MCF 10A (cell line): ENCODE measurements around the gene STK4. TPM values are rescaled to one million over a fixed set of nuclear protein-coding genes. Genes with fewer than 3 reads are reported as not detected.

ENCODE experiments used
- BruUV-seq: library from RNA; stranded (reverse); fragments of 400-500 nt; replicated peaks from 2 replicates; lab custom pipeline; 2021; lab: Mats Ljungman, UMichigan
- CTCF ChIA-PET: fragments of 300-600 bp; sonication (Branson Sonifier 250); formaldehyde crosslinking; extraction: SDS; loops from one replicate; lab custom pipeline; 2021; ENCODE audit warnings: antibody characterized with exemption, inconsistent platforms; lab: Yijun Ruan, JAX
- POLR2A ChIA-PET: fragments of 300-600, 350-650 bp; sonication (Branson Sonifier 250); formaldehyde crosslinking; extraction: SDS; loops from one replicate; lab custom pipeline; 2020; ENCODE audit warnings: antibody characterized with exemption, inconsistent platforms; lab: Yijun Ruan, JAX
- DNase-seq: peaks from one replicate; pipeline ENCODE4 v3.0.0-alpha.2; 2018; ENCODE audit not compliant: unreplicated experiment
- H3K27ac Mint-ChIP-seq: one replicate; pipeline ENCODE4 v1.8.0; 2022; ENCODE audit warnings: mild to moderate bottlenecking, low read depth, mixed read lengths; ENCODE audit not compliant: unreplicated experiment
- H3K27me3 Mint-ChIP-seq: one replicate; pipeline ENCODE4 v1.8.0; 2022; ENCODE audit warnings: mixed read lengths; ENCODE audit not compliant: insufficient read depth, unreplicated experiment
- H3K36me3 Mint-ChIP-seq: one replicate; pipeline ENCODE4 v1.8.0; 2022; ENCODE audit warnings: mild to moderate bottlenecking, moderate library complexity, mixed read lengths; ENCODE audit not compliant: insufficient read depth, unreplicated experiment
- H3K4me1 Mint-ChIP-seq: one replicate; pipeline ENCODE4 v1.8.0; 2022; ENCODE audit warnings: mixed read lengths; ENCODE audit not compliant: insufficient read depth, unreplicated experiment
- H3K4me3 Mint-ChIP-seq: one replicate; pipeline ENCODE4 v1.8.0; 2022; ENCODE audit warnings: mild to moderate bottlenecking, moderate library complexity, mixed read lengths; ENCODE audit not compliant: unreplicated experiment
- H3K9me3 Mint-ChIP-seq: one replicate; pipeline ENCODE4 v1.8.0; 2022; ENCODE audit warnings: mixed read lengths; ENCODE audit not compliant: unreplicated experiment
- intact Hi-C: fragments of 100-400 bp; cut with micrococcal nuclease; formaldehyde crosslinking; loops from 2 replicates; pipeline ENCODE4 v1.14.1; 2022
- total RNA-seq: library from RNA; stranded (reverse); gene quantifications from 2 replicates; pipeline ENCODE4 v1.2.3, GENCODE V29; 2022
- TF ChIP-seq, protein P1 (sequence below): fragments of 200-600 bp; IDR thresholded peaks from one replicate; pipeline ENCODE4 v1.8.0; 2022; ENCODE audit warnings: antibody characterized with exemption, mild to moderate bottlenecking; ENCODE audit not compliant: unreplicated experiment

The STK4 gene
- total RNA-seq, 1 experiment from 2014 or later: 47.7 TPM

DNA sequence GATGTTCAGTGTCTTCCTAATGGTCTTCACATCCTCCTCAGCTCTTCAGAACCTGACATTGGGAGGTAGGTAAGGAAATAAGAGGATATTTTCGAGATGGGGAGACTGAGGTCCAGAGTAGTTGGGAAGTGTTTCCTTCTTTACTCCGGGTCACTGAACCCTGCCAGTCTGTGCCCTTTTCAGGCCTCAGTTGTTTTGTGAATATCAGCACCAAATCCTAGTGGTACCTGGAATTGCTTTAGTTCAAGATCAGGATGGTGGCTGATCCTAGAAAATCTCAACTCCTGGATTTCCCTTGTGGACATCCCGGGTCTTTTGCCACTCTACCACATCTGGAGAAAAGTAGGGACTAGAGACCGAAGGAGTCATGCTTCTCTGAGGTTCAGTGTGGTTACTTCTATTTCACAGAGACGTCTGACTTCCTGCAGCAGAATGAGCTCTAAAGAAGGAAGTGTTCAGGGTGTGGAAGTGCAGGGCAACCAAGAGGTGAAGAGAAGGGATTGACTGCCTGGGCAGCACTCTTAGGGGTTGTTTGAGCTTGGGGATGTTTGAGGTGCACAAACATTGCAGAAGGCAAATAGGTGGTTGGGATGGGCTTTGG is 995 bp downstream of the STK4 start:
- TF ChIP-seq, protein P1, sequence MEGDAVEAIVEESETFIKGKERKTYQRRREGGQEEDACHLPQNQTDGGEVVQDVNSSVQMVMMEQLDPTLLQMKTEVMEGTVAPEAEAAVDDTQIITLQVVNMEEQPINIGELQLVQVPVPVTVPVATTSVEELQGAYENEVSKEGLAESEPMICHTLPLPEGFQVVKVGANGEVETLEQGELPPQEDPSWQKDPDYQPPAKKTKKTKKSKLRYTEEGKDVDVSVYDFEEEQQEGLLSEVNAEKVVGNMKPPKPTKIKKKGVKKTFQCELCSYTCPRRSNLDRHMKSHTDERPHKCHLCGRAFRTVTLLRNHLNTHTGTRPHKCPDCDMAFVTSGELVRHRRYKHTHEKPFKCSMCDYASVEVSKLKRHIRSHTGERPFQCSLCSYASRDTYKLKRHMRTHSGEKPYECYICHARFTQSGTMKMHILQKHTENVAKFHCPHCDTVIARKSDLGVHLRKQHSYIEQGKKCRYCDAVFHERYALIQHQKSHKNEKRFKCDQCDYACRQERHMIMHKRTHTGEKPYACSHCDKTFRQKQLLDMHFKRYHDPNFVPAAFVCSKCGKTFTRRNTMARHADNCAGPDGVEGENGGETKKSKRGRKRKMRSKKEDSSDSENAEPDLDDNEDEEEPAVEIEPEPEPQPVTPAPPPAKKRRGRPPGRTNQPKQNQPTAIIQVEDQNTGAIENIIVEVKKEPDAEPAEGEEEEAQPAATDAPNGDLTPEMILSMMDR: no peak
- Mint-ChIP-seq H3K27me3 (no peaks in the 10 kb centered on the region), H3K9me3 (no peaks in the 10 kb centered on the region), H3K4me1 (peaks cover 47% of the 10 kb centered on the region), H3K4me3 (peak overlapping the region; percentile 98), H3K36me3 (peaks cover 9% of the 10 kb centered on the region), H3K27ac (peak overlapping the region; percentile 98)
- ChIA-PET CTCF (interaction anchor here (0.5 to 1.8 kb wide), 8 partner anchors 14 to 423 kb away, joined by 3 to 6 read pairs (median 4); no protein-coding TSS in a partner anchor), POLR2A (interaction anchor here (0.6 to 4.2 kb wide), 20 partner anchors 8 to 1301 kb away, joined by 3 to 18 read pairs (median 4); partner anchors contain the start of genes PIGT, TOMM34 and YWHAB)
- no peak for DNase-seq
- intact Hi-C loops: no loop called here
- BruUV-seq: no TSS peak

GRCh38 chr20:44969300-44969894 is 3.1 kb downstream of the STK4 start:
- no peak for DNase-seq
- intact Hi-C loops: no loop called here
- peaks cover 28% of the 10 kb centered on the region for H3K36me3 Mint-ChIP-seq
- peak overlapping the region; percentile 54 for H3K27ac Mint-ChIP-seq
- ChIA-PET POLR2A (interaction anchor here (0.7 to 4.2 kb wide), 3 partner anchors 9 to 385 kb away, joined by 4 to 18 read pairs (median 5); partner anchors contain the start of gene TOMM34), CTCF (no interaction called here)
- H3K4me3 Mint-ChIP-seq: no peak overlapping the region
- no TSS peak for BruUV-seq
- H3K9me3 Mint-ChIP-seq: no peaks in the 10 kb centered on the region
- no peaks in the 10 kb centered on the region for H3K27me3 Mint-ChIP-seq
- TF ChIP-seq, protein P1: no peak
- H3K4me1 Mint-ChIP-seq: peaks cover 54% of the 10 kb centered on the region

- Mint-ChIP-seq H3K4me3 (no peak overlapping the region), H3K27me3 (no peaks in the 10 kb centered on the region), H3K9me3 (no peaks in the 10 kb centered on the region), H3K36me3 (peaks cover 37% of the 10 kb centered on the region), H3K4me1 (peaks cover 54% of the 10 kb centered on the region), H3K27ac (peak overlapping the region; percentile 59)
- TF ChIP-seq, protein P1: no peak
- BruUV-seq: no TSS peak
- ChIA-PET POLR2A (interaction anchor here (0.9 to 4.4 kb wide), 5 partner anchors 8 to 22 kb away, joined by 3 to 28 read pairs (median 3); partner anchors contain the start of gene TOMM34), CTCF (interaction anchor here (1.1 to 1.3 kb wide), 3 partner anchors 41 to 125 kb away, joined by 3 to 9 read pairs (median 3); no protein-coding TSS in a partner anchor)
- intact Hi-C loops: no loop called here
- no peak for DNase-seq
Measured at GRCh38 chr20:44970243-44970757, 4.0 kb downstream of the STK4 start.

DNA sequence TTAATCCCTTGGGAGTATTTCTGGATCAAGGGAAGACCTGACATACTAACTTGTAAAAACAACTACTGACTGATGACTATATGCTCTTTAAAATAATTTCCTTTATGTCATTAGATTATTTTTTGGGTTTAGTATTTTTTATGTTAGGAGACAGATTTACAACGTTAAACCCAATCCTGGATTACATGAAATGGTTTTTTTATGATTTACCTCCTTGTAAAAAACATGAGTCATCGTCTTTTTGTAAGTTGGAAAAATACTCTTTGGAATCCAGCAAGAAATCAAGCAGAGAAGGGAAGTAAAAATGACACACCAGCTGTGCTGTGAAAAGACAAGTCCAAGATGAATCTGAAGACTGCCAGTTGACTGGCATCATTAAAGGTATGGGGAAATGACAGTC is 6.7 kb downstream of the STK4 start:
- Mint-ChIP-seq H3K27me3 (no peaks in the 10 kb centered on the region), H3K36me3 (peaks cover 57% of the 10 kb centered on the region), H3K4me1 (peaks cover 38% of the 10 kb centered on the region), H3K9me3 (no peaks in the 10 kb centered on the region), H3K4me3 (no peak overlapping the region), H3K27ac (peak overlapping the region; percentile 71)
- DNase-seq: peak; percentile 34
- BruUV-seq: no TSS peak
- intact Hi-C loops: no loop called here
- TF ChIP-seq, protein P1: no peak
- CTCF ChIA-PET: no interaction called here
- POLR2A ChIA-PET: interaction anchor here (0.9 to 4.4 kb wide), 3 partner anchors 9 to 98 kb away, joined by 3 to 28 read pairs (median 5); partner anchors contain the start of gene TOMM34
